Ishikawa (cell line): ENCODE measurements around the gene HOMER1.

Experiments
- CEBPB ChIP-seq: IDR thresholded peaks from 2 replicates; pipeline ENCODE4 v1.6.1; 2012
- CREB1 ChIP-seq: IDR thresholded peaks from 2 replicates; pipeline ENCODE4 v1.6.1; 2012; ENCODE audit warnings: low read depth
- EP300 ChIP-seq: IDR thresholded peaks from 2 replicates; pipeline ENCODE4 v1.6.1; 2012; ENCODE audit warnings: borderline replicate concordance
- FOXM1 ChIP-seq: IDR thresholded peaks from 2 replicates; pipeline ENCODE4 v1.6.1; 2012; ENCODE audit warnings: low read depth, borderline replicate concordance
- RAD21 ChIP-seq: IDR thresholded peaks from 2 replicates; pipeline ENCODE4 v1.6.1; 2012; ENCODE audit warnings: low read depth
- TAF1 ChIP-seq: IDR thresholded peaks from 2 replicates; pipeline ENCODE4 v1.6.1; 2012; ENCODE audit warnings: low read depth, mild to moderate bottlenecking
- TCF12 ChIP-seq: IDR thresholded peaks from 2 replicates; pipeline ENCODE4 v1.6.1; 2012; ENCODE audit warnings: low read depth
- TEAD4 ChIP-seq: IDR thresholded peaks from 2 replicates; pipeline ENCODE4 v1.6.1; 2012
- YY1 ChIP-seq: IDR thresholded peaks from 2 replicates; pipeline ENCODE4 v1.6.1; 2012; ENCODE audit warnings: low read depth
- ZBTB7A ChIP-seq: IDR thresholded peaks from 2 replicates; pipeline ENCODE4 v1.6.1; 2012; ENCODE audit warnings: low read depth
- TF ChIP-seq, protein P1 (sequence below): IDR thresholded peaks from 2 replicates; pipeline ENCODE4 v1.6.1; 2012
- TF ChIP-seq, protein P2 (sequence below): IDR thresholded peaks from 2 replicates; pipeline ENCODE4 v1.6.1; 2012; ENCODE audit warnings: low read depth, mild to moderate bottlenecking
- TF ChIP-seq, protein P3 (sequence below): IDR thresholded peaks from 2 replicates; pipeline ENCODE4 v1.6.1; 2012

DNA sequence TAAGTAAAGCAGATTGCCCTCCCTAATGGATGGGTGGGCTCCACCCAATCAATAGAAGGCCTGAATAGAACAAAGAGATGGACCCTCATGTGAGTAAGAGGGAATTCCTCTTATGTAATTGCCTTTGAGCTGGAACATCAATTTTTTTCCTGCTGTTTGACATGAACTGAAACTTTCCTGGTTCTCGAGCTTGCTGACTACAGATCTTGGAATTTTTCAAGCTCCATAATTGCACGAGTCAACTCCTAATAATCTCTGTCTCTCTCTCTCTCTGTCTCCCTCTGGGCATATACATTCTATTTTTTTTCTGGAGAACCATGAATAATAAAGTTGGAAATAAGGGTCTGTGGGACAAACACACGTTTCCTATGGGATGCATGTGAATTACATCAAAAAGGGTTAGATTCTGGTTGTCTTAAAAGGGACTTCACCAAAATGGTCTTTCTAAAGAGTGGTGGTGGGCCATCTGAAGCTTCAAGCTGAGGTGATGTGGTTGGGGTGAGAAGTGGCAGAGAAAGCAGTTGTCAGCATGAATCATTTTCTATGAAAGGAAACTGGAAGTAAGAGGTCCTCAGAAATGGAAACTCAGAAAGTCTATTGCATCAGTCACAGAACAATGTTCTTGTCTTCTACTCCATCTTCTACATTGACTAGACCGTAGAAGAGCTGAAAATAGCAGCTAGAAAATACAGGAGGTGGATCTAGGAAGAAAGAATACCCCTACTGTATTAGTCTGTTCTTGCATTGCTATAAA, 47.0 kb upstream of the HOMER1 start:
- TF ChIP-seq, protein P1, sequence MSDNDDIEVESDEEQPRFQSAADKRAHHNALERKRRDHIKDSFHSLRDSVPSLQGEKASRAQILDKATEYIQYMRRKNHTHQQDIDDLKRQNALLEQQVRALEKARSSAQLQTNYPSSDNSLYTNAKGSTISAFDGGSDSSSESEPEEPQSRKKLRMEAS: no peak
- TF ChIP-seq, protein P2, sequence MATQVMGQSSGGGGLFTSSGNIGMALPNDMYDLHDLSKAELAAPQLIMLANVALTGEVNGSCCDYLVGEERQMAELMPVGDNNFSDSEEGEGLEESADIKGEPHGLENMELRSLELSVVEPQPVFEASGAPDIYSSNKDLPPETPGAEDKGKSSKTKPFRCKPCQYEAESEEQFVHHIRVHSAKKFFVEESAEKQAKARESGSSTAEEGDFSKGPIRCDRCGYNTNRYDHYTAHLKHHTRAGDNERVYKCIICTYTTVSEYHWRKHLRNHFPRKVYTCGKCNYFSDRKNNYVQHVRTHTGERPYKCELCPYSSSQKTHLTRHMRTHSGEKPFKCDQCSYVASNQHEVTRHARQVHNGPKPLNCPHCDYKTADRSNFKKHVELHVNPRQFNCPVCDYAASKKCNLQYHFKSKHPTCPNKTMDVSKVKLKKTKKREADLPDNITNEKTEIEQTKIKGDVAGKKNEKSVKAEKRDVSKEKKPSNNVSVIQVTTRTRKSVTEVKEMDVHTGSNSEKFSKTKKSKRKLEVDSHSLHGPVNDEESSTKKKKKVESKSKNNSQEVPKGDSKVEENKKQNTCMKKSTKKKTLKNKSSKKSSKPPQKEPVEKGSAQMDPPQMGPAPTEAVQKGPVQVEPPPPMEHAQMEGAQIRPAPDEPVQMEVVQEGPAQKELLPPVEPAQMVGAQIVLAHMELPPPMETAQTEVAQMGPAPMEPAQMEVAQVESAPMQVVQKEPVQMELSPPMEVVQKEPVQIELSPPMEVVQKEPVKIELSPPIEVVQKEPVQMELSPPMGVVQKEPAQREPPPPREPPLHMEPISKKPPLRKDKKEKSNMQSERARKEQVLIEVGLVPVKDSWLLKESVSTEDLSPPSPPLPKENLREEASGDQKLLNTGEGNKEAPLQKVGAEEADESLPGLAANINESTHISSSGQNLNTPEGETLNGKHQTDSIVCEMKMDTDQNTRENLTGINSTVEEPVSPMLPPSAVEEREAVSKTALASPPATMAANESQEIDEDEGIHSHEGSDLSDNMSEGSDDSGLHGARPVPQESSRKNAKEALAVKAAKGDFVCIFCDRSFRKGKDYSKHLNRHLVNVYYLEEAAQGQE: no peak
- TF ChIP-seq CEBPB (no peak), YY1 (no peak), TAF1 (no peak), ZBTB7A (no peak), EP300 (no peak), CREB1 (no peak), TCF12 (no peak), RAD21 (no peak), FOXM1 (no peak), TEAD4 (no peak)
- TF ChIP-seq, protein P3, sequence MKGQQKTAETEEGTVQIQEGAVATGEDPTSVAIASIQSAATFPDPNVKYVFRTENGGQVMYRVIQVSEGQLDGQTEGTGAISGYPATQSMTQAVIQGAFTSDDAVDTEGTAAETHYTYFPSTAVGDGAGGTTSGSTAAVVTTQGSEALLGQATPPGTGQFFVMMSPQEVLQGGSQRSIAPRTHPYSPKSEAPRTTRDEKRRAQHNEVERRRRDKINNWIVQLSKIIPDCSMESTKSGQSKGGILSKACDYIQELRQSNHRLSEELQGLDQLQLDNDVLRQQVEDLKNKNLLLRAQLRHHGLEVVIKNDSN: no peak
